ENCODE data around the gene TTLL8. TPM values are rescaled to one million over a fixed set of nuclear protein-coding genes. Genes with fewer than 3 reads are reported as not detected.

TTLL8 gene
- total and polyA plus RNA-seq, 2 donors (not counting 3 experiments of a cell fraction or from before 2014, with no cell fraction given), result not detected

- Histone ChIP-seq H4K20me1 (replicated peaks; ENCODE audit: control insufficient read depth, extremely low read depth, insufficient read depth, low read length) (no peaks in the 10 kb centered on the region), H3K9ac (replicated peaks; ENCODE audit: extremely low read depth, insufficient read depth, low read length) (no peak overlapping the region), H2AFZ (ENCODE audit: low read depth, low read length) (no peak overlapping the region), H3K4me1 (ENCODE audit: control insufficient read depth, extremely low read depth, insufficient read depth, low read length) (no peaks in the 10 kb centered on the region), H3K27ac (ENCODE audit: insufficient read depth, low read depth, low read length) (no peak overlapping the region), H3K79me2 (ENCODE audit: control insufficient read depth, insufficient read depth, low read length) (no peaks in the 10 kb centered on the region), H3K4me2 (ENCODE audit: insufficient read depth, low read length) (no peak overlapping the region), H3K27me3 (ENCODE audit: control insufficient read depth in 2 of 2, insufficient read depth in 2 of 2, low read length in 2 of 2) (peaks cover 17 to 25% of the 10 kb centered on the region in 2 experiments), H3K9me1 (replicated peaks; ENCODE audit: control insufficient read depth, extremely low read depth, insufficient read depth, low read length) (no peaks in the 10 kb centered on the region), H3K4me3 (replicated peaks in 1 of 3; ENCODE audit: insufficient read depth in 1 of 3, low read depth in 1 of 3, low read length in 3 of 3) (no peak overlapping the region), H3K9me3 (replicated peaks; ENCODE audit: control insufficient read depth, insufficient read depth, low read length) (no peaks in the 10 kb centered on the region), H3K36me3 (ENCODE audit: control insufficient read depth in 2 of 2, extremely low read depth in 1 of 2, insufficient read depth in 2 of 2, low read length in 2 of 2) (no peaks in the 10 kb centered on the region)
- intact Hi-C loops (cut with micrococcal nuclease), result no loop called here
- ChIA-PET POLR2A (no interaction called here), CTCF (interaction anchor here (0.7 to 1.6 kb wide), 2 partner anchors 12 to 38 kb away, joined by 3 to 14 read pairs; no protein-coding TSS in a partner anchor)
- DNase-seq (ENCODE audit: low read depth, low spot score) (no peak), FAIRE-seq (no peak)
- TF ChIP-seq EZH2 (IDR thresholded peaks at IDR 0.05; ENCODE audit: borderline replicate concordance, low read depth, low read length, severe bottlenecking) (no peak), MAX (IDR thresholded peaks at IDR 0.05; ENCODE audit: insufficient read depth, insufficient read length) (no peak), GATA2 (IDR thresholded peaks at IDR 0.05; ENCODE audit: insufficient read depth, insufficient read length, low read depth, low read length) (no peak), CTCF (IDR thresholded peaks at IDR 0.05; ENCODE audit: extremely low read depth in 1 of 2, insufficient read depth in 1 of 2, low read depth in 1 of 2, low read length in 2 of 2) (no peak), MYC (IDR thresholded peaks at IDR 0.05; ENCODE audit: low read depth, low read length) (no peak), JUN (IDR thresholded peaks at IDR 0.05; ENCODE audit: borderline replicate concordance, insufficient read depth, insufficient read length, low read depth) (no peak), FOS (IDR thresholded peaks at IDR 0.05; ENCODE audit: borderline replicate concordance, insufficient read depth, low read length) (no peak), POLR2AphosphoS5 (IDR thresholded peaks at IDR 0.05; ENCODE audit: insufficient read depth, low read depth, low read length) (no peak), POLR2A (IDR thresholded peaks at IDR 0.05; ENCODE audit: low read depth, low read length) (no peak)
- no TSS peak for BruUV-seq (replicated peaks)
- dilution Hi-C loops (cut with MboI; ENCODE audit: extremely low pct_ligation_motif_present, low sequenced_read_pairs), result no loop called here
These were observed 39.4 kb downstream of the TTLL8 start for GRCh38 chr22:50018608-50019285.
